IMR-90 (cell line): ENCODE measurements around the gene CEP295NL. TPM values are rescaled to one million over a fixed set of nuclear protein-coding genes. Genes with fewer than 3 reads are reported as not detected.

ENCODE experiments used
- ATAC-seq: fragments of 200-7000 bp; cut with Tn5 transposase; 2 replicates; pipeline ENCODE4 v1.9.1; 2020; ENCODE audit warnings: low read depth, mild to moderate bottlenecking, moderate library complexity
- BruUV-seq: library from RNA; stranded (reverse); fragments of 400-500 nt; replicated peaks from 2 replicates; lab custom pipeline; 2021; lab: Mats Ljungman, UMichigan
- CTCF ChIA-PET: fragments of 300-600 bp; formaldehyde crosslinking; extraction: SDS; loops from one replicate; lab custom pipeline; 2021; ENCODE audit warnings: antibody characterized with exemption; lab: Yijun Ruan, JAX
- POLR2A ChIA-PET: fragments of 300-600 bp; sonication (Branson Sonifier 250); formaldehyde crosslinking; loops from one replicate; lab custom pipeline; 2022; ENCODE audit warnings: antibody characterized with exemption; ENCODE audit not compliant: unreplicated experiment; lab: Charles Lee
- DNase-seq: peaks from one replicate; pipeline ENCODE4 v3.0.0; 2013
- H2AFZ ChIP-seq: replicated peaks from 2 replicates; pipeline ENCODE3; 2013; ENCODE audit warnings: low read length, mild to moderate bottlenecking; ENCODE audit not compliant: poor library complexity
- H2AK5ac ChIP-seq: 2 replicates; pipeline ENCODE4 v1.6.1; 2013; ENCODE audit warnings: low read depth, low read length, inconsistent platforms
- H2AK9ac ChIP-seq: replicated peaks from 2 replicates; pipeline ENCODE3; 2013; ENCODE audit warnings: mild to moderate bottlenecking, low read depth, low read length, moderate library complexity; ENCODE audit not compliant: poor library complexity
- H2BK120ac ChIP-seq: 2 replicates; pipeline ENCODE4 v1.6.1; 2013; ENCODE audit warnings: low read depth, low read length, inconsistent platforms
- H2BK15ac ChIP-seq: 3 replicates; pipeline ENCODE4 v1.6.1; 2013; ENCODE audit warnings: low read depth, low read length, inconsistent platforms
- H2BK20ac ChIP-seq: 2 replicates; pipeline ENCODE4 v1.6.1; 2013; ENCODE audit warnings: low read depth, mild to moderate bottlenecking, inconsistent platforms, low read length, moderate library complexity
- H2BK5ac ChIP-seq: 2 replicates; pipeline ENCODE4 v1.6.1; 2013; ENCODE audit warnings: mild to moderate bottlenecking, low read depth, low read length, inconsistent platforms; ENCODE audit not compliant: poor library complexity, severe bottlenecking
- H3K14ac ChIP-seq: replicated peaks from 2 replicates; pipeline ENCODE4 v1.6.1; 2013; ENCODE audit warnings: low read depth, low read length, inconsistent platforms
- H3K18ac ChIP-seq: 2 replicates; pipeline ENCODE4 v1.6.1; 2013; ENCODE audit warnings: low read depth, low read length, control low read depth
- H3K23ac ChIP-seq: 2 replicates; pipeline ENCODE4 v1.6.1; 2013; ENCODE audit warnings: low read depth, low read length, inconsistent platforms
- H3K27ac ChIP-seq: 2 replicates; pipeline ENCODE4 v1.5.1; 2013; ENCODE audit warnings: mild to moderate bottlenecking, control low read depth, low read length; ENCODE audit not compliant: insufficient read depth
- H3K27me3 ChIP-seq: 2 replicates; pipeline ENCODE4 v1.6.1; 2013; ENCODE audit warnings: low read length; ENCODE audit not compliant: control insufficient read depth, insufficient read depth
- H3K36me3 ChIP-seq: 2 replicates; pipeline ENCODE4 v1.6.1; 2013; ENCODE audit warnings: low read length, mixed read lengths; ENCODE audit not compliant: control insufficient read depth, insufficient read depth
- H3K4ac ChIP-seq: 2 replicates; pipeline ENCODE4 v1.6.1; 2013; ENCODE audit warnings: low read depth, low read length, inconsistent platforms
- H3K4me1 ChIP-seq: 2 replicates; pipeline ENCODE4 v1.6.1; 2013; ENCODE audit warnings: low read length, mixed read lengths; ENCODE audit not compliant: control insufficient read depth, insufficient read depth
- H3K4me2 ChIP-seq: 2 replicates; pipeline ENCODE4 v1.6.1; 2013; ENCODE audit warnings: low read depth, mild to moderate bottlenecking, control low read depth, low read length, moderate library complexity
- H3K4me3 ChIP-seq: 2 replicates; pipeline ENCODE4 v1.5.1; 2013; ENCODE audit warnings: low read depth, mild to moderate bottlenecking, control low read depth, low read length, moderate library complexity; ENCODE audit not compliant: insufficient read depth
- H3K56ac ChIP-seq: 2 replicates; pipeline ENCODE4 v1.6.1; 2013; ENCODE audit warnings: low read length, inconsistent platforms; ENCODE audit not compliant: insufficient read depth; ENCODE audit errors: extremely low read depth
- H3K79me1 ChIP-seq, 2 experiments: 2 replicates each; pipeline ENCODE4 v1.6.1; 2013; ENCODE audit warnings: low read length in 2 of 2, inconsistent platforms in 1 of 2, low read depth in 1 of 2
- H3K9ac ChIP-seq: 2 replicates; pipeline ENCODE4 v1.6.1; 2013; ENCODE audit warnings: low read depth, low read length, control low read depth
- H3K9me1 ChIP-seq: 2 replicates; pipeline ENCODE4 v1.6.1; 2013; ENCODE audit warnings: low read length, inconsistent platforms; ENCODE audit not compliant: insufficient read depth
- H3K9me3 ChIP-seq: 2 replicates; pipeline ENCODE4 v1.6.1; 2013; ENCODE audit warnings: low read length; ENCODE audit not compliant: control insufficient read depth, insufficient read depth
- H4K20me1 ChIP-seq: 2 replicates; pipeline ENCODE4 v1.6.1; 2013; ENCODE audit warnings: low read length, inconsistent platforms; ENCODE audit not compliant: insufficient read depth
- H4K5ac ChIP-seq: 2 replicates; pipeline ENCODE4 v1.6.1; 2013; ENCODE audit warnings: mild to moderate bottlenecking, low read depth, low read length, control low read depth
- H4K8ac ChIP-seq, 2 experiments: 2 replicates each; pipeline ENCODE4 v1.6.1; 2013; ENCODE audit warnings: low read depth in 2 of 2, low read length in 2 of 2, control low read depth in 1 of 2, inconsistent platforms in 1 of 2
- H4K91ac ChIP-seq: 2 replicates; pipeline ENCODE4 v1.6.1; 2013; ENCODE audit warnings: low read depth, low read length, inconsistent platforms; ENCODE audit not compliant: insufficient read depth
- BHLHE40 ChIP-seq: fragments of 150-350 bp; IDR thresholded peaks from 2 replicates; pipeline ENCODE4 v1.6.1; 2016; ENCODE audit warnings: mild to moderate bottlenecking, low read depth, low read length
- RAD21 ChIP-seq: IDR thresholded peaks from 2 replicates; pipeline ENCODE4 v1.6.1; 2012; ENCODE audit warnings: low read length, improper control_type of control experiment
- whole genome bisulfite sequencing, 2 experiments: methylation state at CpG; one replicate each; pipeline versions ENCODE4 v1.1.5 to v1.1.7; 2013; ENCODE audit warnings: missing lambda C conversion rate in 2 of 2; ENCODE audit not compliant: insufficient read length in 1 of 2; ENCODE audit errors: extremely low coverage in 2 of 2; 5-methylcytosine and 5-hydroxymethylcytosine counted together
- dilution Hi-C: fragments of 300-500 bp; cut with HindIII; formaldehyde crosslinking; loops from one replicate; pipeline ENCODE4 v1.14.3; 2018; ENCODE audit warnings: low sequenced_read_pairs; ENCODE audit not compliant: unreplicated experiment
- in situ Hi-C: fragments of 300-500 bp; cut with MboI; formaldehyde crosslinking; loops from 3 replicates; pipeline ENCODE4 v1.14.3; 2019; ENCODE audit warnings: low sequenced_read_pairs, inconsistent platforms, mixed read lengths
- intact Hi-C: fragments of 100-400 bp; cut with micrococcal nuclease; formaldehyde crosslinking; loops from 2 replicates; pipeline ENCODE4 v1.10.0; 2022
- polyA plus RNA-seq, 3 experiments: library from polyadenylated mRNA; depleted of rRNA; stranded (reverse); fragments of >200 nt; gene quantifications; 2 replicates each; pipeline ENCODE4 v1.2.3, GENCODE V29; 2012; ENCODE audit warnings: low replicate concordance in 1 of 3
- total RNA-seq: library from RNA; depleted of rRNA; stranded (reverse); fragments of >200 nt; gene quantifications from 2 replicates; pipeline ENCODE4 v1.2.3, GENCODE V29; 2012
- TF ChIP-seq, protein P1 (sequence below): conservative IDR thresholded peaks from 2 replicates; pipeline ENCODE4 v1.5.1; 2012; ENCODE audit warnings: mild to moderate bottlenecking, low read depth, low read length, improper control_type of control experiment

CEP295NL gene
- total and polyA plus RNA-seq, 2 of the 4 experiments (the other 2 are of a cell fraction): 0.31 to 0.72 TPM

- Histone ChIP-seq H3K27me3 (no peaks in the 10 kb centered on the region), H2BK120ac (no peak overlapping the region), H3K4me1 (peaks cover 11% of the 10 kb centered on the region), H2BK5ac (no peak overlapping the region), H4K5ac (no peak overlapping the region), H2BK15ac (no peak overlapping the region), H2AFZ (peak overlapping the region; percentile 23), H3K9me1 (peaks cover 16% of the 10 kb centered on the region), H3K36me3 (no peaks in the 10 kb centered on the region; the same call in 1 of the 2 replicates), H3K27ac (no peak overlapping the region), H4K91ac (no peak overlapping the region), H2AK9ac (no peak overlapping the region), H3K18ac (no peak overlapping the region), H3K9ac (no peak overlapping the region), H3K4me2 (no peak overlapping the region), H3K14ac (no peak overlapping the region), H4K8ac (no peak overlapping the region), H2AK5ac (peak overlapping the region; percentile 15; the same call in 1 of the 2 replicates), H4K20me1 (peaks cover 16% of the 10 kb centered on the region), H3K56ac (no peak overlapping the region), H3K9me3 (no peaks in the 10 kb centered on the region), H3K4me3 (no peak overlapping the region), H3K79me1 (peaks cover 0 to 22% of the 10 kb centered on the region in 2 experiments; a peak in 2 of 4 replicates), H2BK20ac (no peak overlapping the region), H3K4ac (no peak overlapping the region), H3K23ac (no peak overlapping the region)
- ATAC-seq (no peak), DNase-seq (peak; percentile 33)
- intact Hi-C loops (no loop called here), dilution Hi-C loops (no loop called here), in situ Hi-C loops (no loop called here)
- TF ChIP-seq BHLHE40: no peak
- peak; percentile 18; the same call in 1 of the 2 replicates for TF ChIP-seq RAD21
- TF ChIP-seq, protein P1, sequence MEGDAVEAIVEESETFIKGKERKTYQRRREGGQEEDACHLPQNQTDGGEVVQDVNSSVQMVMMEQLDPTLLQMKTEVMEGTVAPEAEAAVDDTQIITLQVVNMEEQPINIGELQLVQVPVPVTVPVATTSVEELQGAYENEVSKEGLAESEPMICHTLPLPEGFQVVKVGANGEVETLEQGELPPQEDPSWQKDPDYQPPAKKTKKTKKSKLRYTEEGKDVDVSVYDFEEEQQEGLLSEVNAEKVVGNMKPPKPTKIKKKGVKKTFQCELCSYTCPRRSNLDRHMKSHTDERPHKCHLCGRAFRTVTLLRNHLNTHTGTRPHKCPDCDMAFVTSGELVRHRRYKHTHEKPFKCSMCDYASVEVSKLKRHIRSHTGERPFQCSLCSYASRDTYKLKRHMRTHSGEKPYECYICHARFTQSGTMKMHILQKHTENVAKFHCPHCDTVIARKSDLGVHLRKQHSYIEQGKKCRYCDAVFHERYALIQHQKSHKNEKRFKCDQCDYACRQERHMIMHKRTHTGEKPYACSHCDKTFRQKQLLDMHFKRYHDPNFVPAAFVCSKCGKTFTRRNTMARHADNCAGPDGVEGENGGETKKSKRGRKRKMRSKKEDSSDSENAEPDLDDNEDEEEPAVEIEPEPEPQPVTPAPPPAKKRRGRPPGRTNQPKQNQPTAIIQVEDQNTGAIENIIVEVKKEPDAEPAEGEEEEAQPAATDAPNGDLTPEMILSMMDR: peak; percentile 37
- 77% methylated on average over 10 of the region's 10 CpGs; no CpG with 5 or more reads in 1 of the 2 experiments for WGBS, 2 experiments
- BruUV-seq: no TSS peak
- POLR2A ChIA-PET: no interaction called here
- CTCF ChIA-PET: no interaction called here
These were observed 60.0 kb downstream of the CEP295NL start for GRCh38 chr17:78842881-78843565.
